Heart right ventricle (tissue), 16 donors: ENCODE data around the gene AZU1. TPM values are rescaled to one million over a fixed set of nuclear protein-coding genes. Genes with fewer than 3 reads are reported as not detected.
"Not testable (repeated sequence)": the region's sequence is repeated elsewhere in the genome, so short reads cannot be mapped to it uniquely, and the experiment has no call there.

Source experiments
- ATAC-seq, 8 donors: fragments of 200-7000 bp; cut with Tn5 transposase; one replicate each; pipeline ENCODE4 v1.9.1; 2020; ENCODE audit warnings: mild to moderate bottlenecking in 8 of 8, moderate library complexity in 8 of 8, moderate number of reproducible peaks in 1 of 8
- DNase-seq, 2 donors: peaks; one replicate each; pipeline ENCODE4 v3.0.0-alpha.2; 2020
- H3K27ac ChIP-seq, 10 donors: fragments of 200-600 bp; sonication (generic) in 2 of 10; one replicate each; pipeline versions ENCODE4 v1.5.0 to v1.8.0; 2020 to 2022; ENCODE audit warnings: mild to moderate bottlenecking in 3 of 10
- H3K27me3 ChIP-seq, 7 donors: fragments of 200-600 bp; one replicate each; pipeline ENCODE4 v1.8.0; 2021 to 2022; ENCODE audit warnings: mild to moderate bottlenecking in 2 of 7
- H3K36me3 ChIP-seq, 9 donors: fragments of 200-600 bp; sonication (generic) in 1 of 9; one replicate each; pipeline versions ENCODE4 v1.5.0 to v1.8.0; 2020 to 2022; ENCODE audit warnings: mild to moderate bottlenecking in 2 of 9
- H3K4me1 ChIP-seq, 9 donors: fragments of 200-600 bp; sonication (generic) in 1 of 9; one replicate each; pipeline versions ENCODE4 v1.5.0 to v1.8.0; 2020 to 2022; ENCODE audit warnings: mild to moderate bottlenecking in 4 of 9
- H3K4me3 ChIP-seq, 10 donors: fragments of 200-600 bp; sonication (generic) in 2 of 10; one replicate each; pipeline versions ENCODE4 v1.5.0 to v1.8.0; 2020 to 2022; ENCODE audit warnings: mild to moderate bottlenecking in 7 of 10, moderate library complexity in 2 of 10
- H3K9me3 ChIP-seq, 11 donors: fragments of 200-600 bp in 10 of 11; sonication (generic) in 2 of 11; one replicate each; pipeline versions ENCODE4 v1.5.0 to v1.8.0; 2013 to 2022; ENCODE audit warnings: mild to moderate bottlenecking in 2 of 11, control low read depth in 1 of 11, moderate library complexity in 1 of 11
- WGBS, 2 donors: extraction: QIAGEN DNeasy Blood & Tissue Kit; methylation state at CpG; one replicate each; pipeline ENCODE4 v1.1.7; 2013; ENCODE audit warnings: inconsistent platforms in 1 of 2; 5-methylcytosine and 5-hydroxymethylcytosine counted together
- intact Hi-C, 10 donors: fragments of 100-400 bp; cut with DNase I; formaldehyde crosslinking; loops; one replicate each; pipeline versions ENCODE4 v1.11.1 to v1.14.2; 2022
- polyA plus RNA-seq, 2 donors: library from polyadenylated mRNA; stranded (reverse); fragments of 200-250 nt; gene quantifications; one replicate each; pipeline ENCODE4 v1.2.3, GENCODE V29; 2013
- total RNA-seq, 10 donors: library from RNA; stranded (reverse); fragmentation: NEBNext Ultra II Directional in 3 of 10; extraction: Animal tissue kit (Norgen Biotek cat#: 25700) in 3 of 10; gene quantifications; one replicate each; pipeline versions ENCODE4 v1.2.1 to v1.2.4, GENCODE V29; 2021 to 2023
- TF ChIP-seq, protein P1 (sequence below), 9 donors: fragments of 200-600 bp; sonication (generic) in 2 of 9; IDR thresholded peaks; one replicate each; pipeline versions ENCODE4 v1.5.0 to v1.8.0; 2021 to 2022; ENCODE audit warnings: antibody characterized with exemption in 9 of 9, mild to moderate bottlenecking in 5 of 9, moderate library complexity in 1 of 9
- donor health status: Arrhythmogenic right ventricular cardiomyopathy.
- donor health status: ischemic (EF 13 %, LVEDD 7.1; RV severe dilation, severe dysfunction).
- donor health status: healthy with polysubstance abuse.
- donor health status: DM: no; HTN: yes; CAD: no.
- donor health status: DM: no; HTN: no; CAD: no.
- donor health status: ischemic (EF 25% LVEDD 6.9; RV normal size, moderate dysfunction).
- donor health status: ischemic (EF 25% LVEDD 5.7; RV mildly dilated, moderate dysfunction).
- donor health status: healthy.
- donor health status: DM: yes; HTN: yes; CAD: no.
- donor health status: Ischemic cardiomyopathy.
- donor health status: ischemic (EF 35%, LVEDD 5.7; RV mildly dilated, moderate dysfunction).
- donor health status: nonischemic (EF 11% LVEDD 7.7; RV severe dilation, severe dysfunction).
- donor health status: DM: yes; HTN: yes; CAD: no.
- donor health status: PGD.
- donor health status: ischemic (EF 29% LVEDD 5.4; RV normal size, mild dysfunction).
- donor health status: nonischemic (EF 23%, LVEDD 6.1; RV moderate dilation, normal function).

Gene AZU1
- total and polyA plus RNA-seq, 12 donors: 0.06 to 1.7 TPM; not detected in 10

DNA sequence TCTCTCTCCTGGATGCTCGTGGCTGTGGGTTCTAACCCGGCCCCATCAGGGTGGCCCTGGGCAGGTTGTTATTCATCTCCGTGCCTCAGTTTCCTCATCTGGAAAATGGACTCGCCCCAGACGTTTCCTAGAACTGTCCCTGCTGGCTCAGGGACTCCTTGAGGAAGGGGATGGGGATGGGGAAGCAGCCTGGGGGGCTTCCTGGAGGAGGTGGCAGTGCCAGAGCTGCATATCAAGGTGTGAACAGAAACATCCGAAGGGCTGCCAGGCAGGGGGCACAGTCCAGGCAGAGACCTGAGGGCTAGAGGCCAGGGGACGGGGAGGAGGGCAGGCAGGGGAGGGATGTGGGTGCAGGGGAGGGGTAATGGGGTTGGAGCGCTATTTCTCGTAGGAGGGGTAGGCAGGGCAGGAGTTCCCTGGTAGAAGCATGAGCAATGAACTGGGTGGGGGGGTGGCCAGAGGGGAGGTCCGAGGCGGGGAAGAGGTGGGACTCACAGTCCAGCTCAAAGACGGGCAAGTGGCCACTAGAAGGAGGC lies 20.8 kb downstream of the AZU1 start:
- DNase-seq: peak in 1 of 2 donors; percentile 44
- Histone ChIP-seq H3K4me3 (no peak overlapping the region), H3K4me1 (peaks cover 11 to 40% (median 17%) of the 10 kb centered on the region in 9 donors), H3K9me3 (no peaks in the 10 kb centered on the region), H3K27me3 (peaks cover 5 to 73% (median 60%) of the 10 kb centered on the region in 7 donors), H3K27ac (peak overlapping the region in 5 of 10 donors; percentile 8 to 60 (median 22)), H3K36me3 (no peaks in the 10 kb centered on the region)
- WGBS, 2 donors: 49 to 58% methylated on average over 12 of the region's 12 CpGs
- TF ChIP-seq, protein P1, sequence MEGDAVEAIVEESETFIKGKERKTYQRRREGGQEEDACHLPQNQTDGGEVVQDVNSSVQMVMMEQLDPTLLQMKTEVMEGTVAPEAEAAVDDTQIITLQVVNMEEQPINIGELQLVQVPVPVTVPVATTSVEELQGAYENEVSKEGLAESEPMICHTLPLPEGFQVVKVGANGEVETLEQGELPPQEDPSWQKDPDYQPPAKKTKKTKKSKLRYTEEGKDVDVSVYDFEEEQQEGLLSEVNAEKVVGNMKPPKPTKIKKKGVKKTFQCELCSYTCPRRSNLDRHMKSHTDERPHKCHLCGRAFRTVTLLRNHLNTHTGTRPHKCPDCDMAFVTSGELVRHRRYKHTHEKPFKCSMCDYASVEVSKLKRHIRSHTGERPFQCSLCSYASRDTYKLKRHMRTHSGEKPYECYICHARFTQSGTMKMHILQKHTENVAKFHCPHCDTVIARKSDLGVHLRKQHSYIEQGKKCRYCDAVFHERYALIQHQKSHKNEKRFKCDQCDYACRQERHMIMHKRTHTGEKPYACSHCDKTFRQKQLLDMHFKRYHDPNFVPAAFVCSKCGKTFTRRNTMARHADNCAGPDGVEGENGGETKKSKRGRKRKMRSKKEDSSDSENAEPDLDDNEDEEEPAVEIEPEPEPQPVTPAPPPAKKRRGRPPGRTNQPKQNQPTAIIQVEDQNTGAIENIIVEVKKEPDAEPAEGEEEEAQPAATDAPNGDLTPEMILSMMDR (IDR thresholded peaks at IDR 0.05): no peak
- intact Hi-C loops: no loop called here
- peak in 3 of 8 donors; percentile 1 to 16 (median 3) for ATAC-seq

GRCh38 chr19:849195-849594 lies 21.6 kb downstream of the AZU1 start:
- peak overlapping the region in 2 of 10 donors; percentile 9 to 60 for H3K27ac ChIP-seq

GRCh38 chr19:850221-850978 lies 22.8 kb downstream of the AZU1 start:
- H3K27me3 ChIP-seq: peaks cover 0 to 59% (median 52%) of the 10 kb centered on the region in 7 donors
- DNase-seq: peak; percentile 90 to 92
- TF ChIP-seq, protein P1 (IDR thresholded peaks at IDR 0.05): no peak
- 19 to 20% methylated on average over 27 to 28 of the region's 28 CpGs for WGBS, 2 donors
- H3K4me1 ChIP-seq: peaks cover 7 to 34% (median 13%) of the 10 kb centered on the region in 9 donors
- H3K36me3 ChIP-seq: no peaks in the 10 kb centered on the region
- peak overlapping the region; percentile 60 to 84 (median 79) for H3K27ac ChIP-seq
- intact Hi-C loops: loop anchor here in 3 of 10 donors (10.0 kb wide), 3 partner anchors 56 to 134 kb away; partner anchors contain the start of genes PTBP1 (in 1 of the 3) and WDR18 (in 1 of the 3)
- H3K4me3 ChIP-seq: peak overlapping the region in 6 of 10 donors; percentile 0 to 21 (median 8)
- ATAC-seq: peak; percentile 85 to 93 (median 90)
- no peaks in the 10 kb centered on the region for H3K9me3 ChIP-seq

More at GRCh38 chr19:849195-849594, 21.6 kb downstream of the AZU1 start:
- 87 to 90% methylated on average over 8 of the region's 8 CpGs for WGBS, 2 donors
- H3K9me3 ChIP-seq, intact Hi-C loops, H3K4me3 ChIP-seq, H3K36me3 ChIP-seq, DNase-seq, ATAC-seq: not testable (repeated sequence)
- peaks cover 0 to 67% (median 54%) of the 10 kb centered on the region in 7 donors for H3K27me3 ChIP-seq
- peaks cover 7 to 34% (median 13%) of the 10 kb centered on the region in 9 donors for H3K4me1 ChIP-seq

- DNase-seq: no peak
- peak overlapping the region in 6 of 10 donors; percentile 0 to 21 (median 8) for H3K4me3 ChIP-seq
- TF ChIP-seq, protein P1 (IDR thresholded peaks at IDR 0.05): no peak
- peaks cover 0 to 59% (median 48%) of the 10 kb centered on the region in 7 donors for H3K27me3 ChIP-seq
- 34 to 43% methylated on average over 13 of the region's 13 CpGs for WGBS, 2 donors
- ATAC-seq: no peak
- intact Hi-C loops: loop anchor here in 3 of 10 donors (10.0 kb wide), 3 partner anchors 56 to 134 kb away; partner anchors contain the start of genes PTBP1 (in 1 of the 3) and WDR18 (in 1 of the 3)
- H3K4me1 ChIP-seq: peaks cover 7 to 34% (median 13%) of the 10 kb centered on the region in 9 donors
- H3K27ac ChIP-seq: peak overlapping the region; percentile 60 to 84 (median 79)
- H3K36me3 ChIP-seq: no peaks in the 10 kb centered on the region
- no peaks in the 10 kb centered on the region for H3K9me3 ChIP-seq
Observed at GRCh38 chr19:850979-851335, 23.3 kb downstream of the AZU1 start.
